NK-92 (cell line): ENCODE data around the gene SLC4A2.
"Not testable (repeated sequence)": the region's sequence is repeated elsewhere in the genome, so short reads cannot be mapped to it uniquely, and the experiment has no call there.

ENCODE experiments used
- DNase-seq: peaks from one replicate; lab custom pipeline; 2025; ENCODE audit not compliant: unreplicated experiment; lab: John Stamatoyannopoulos, UW

Gene SLC4A2

DNA sequence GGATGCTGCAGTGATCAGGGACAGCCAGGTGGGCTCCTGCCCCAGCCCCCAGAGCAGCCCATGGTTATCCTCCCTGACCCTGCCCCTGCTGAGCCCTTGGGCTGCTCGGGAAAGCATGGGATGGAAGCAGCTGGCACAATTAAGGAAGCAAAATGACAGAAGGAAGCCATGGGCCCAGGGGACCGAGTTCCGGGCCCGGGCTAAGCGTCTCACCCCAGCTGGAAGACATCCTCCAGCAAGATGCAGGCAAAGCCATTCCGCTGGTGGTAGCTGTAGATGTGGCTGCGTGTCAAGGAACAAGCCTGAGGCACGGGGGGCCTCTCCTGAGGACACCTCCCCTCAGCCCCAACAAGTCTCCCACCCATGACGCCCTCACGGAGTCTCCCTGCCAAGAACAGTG, 36.2 kb upstream of the SLC4A2 start:
- no peak for DNase-seq

GRCh38 chr7:151024435-151025056, 34.8 kb upstream of the SLC4A2 start, which contains the start of gene ATG9B:
Gene ATG9B (minus strand): TSS chr7:151024494. CDS start chr7:151024423, 71 bp downstream.
- no peak for DNase-seq

- no peak for DNase-seq
These were observed 33.3 kb upstream of the SLC4A2 start for GRCh38 chr7:151025924-151026671.

GRCh38 chr7:151026771-151027727, 32.3 kb upstream of the SLC4A2 start:
- not testable (repeated sequence) for DNase-seq

GRCh38 chr7:151027728-151028130, 31.7 kb upstream of the SLC4A2 start:
- not testable (repeated sequence) for DNase-seq

GRCh38 chr7:151028131-151028947, 31.1 kb upstream of the SLC4A2 start, which contains the start of gene ABCB8:
Gene ABCB8 (plus strand): TSS chr7:151028450. CDS start chr7:151028516, 66 bp downstream.
- peak; percentile 77 for DNase-seq

DNA sequence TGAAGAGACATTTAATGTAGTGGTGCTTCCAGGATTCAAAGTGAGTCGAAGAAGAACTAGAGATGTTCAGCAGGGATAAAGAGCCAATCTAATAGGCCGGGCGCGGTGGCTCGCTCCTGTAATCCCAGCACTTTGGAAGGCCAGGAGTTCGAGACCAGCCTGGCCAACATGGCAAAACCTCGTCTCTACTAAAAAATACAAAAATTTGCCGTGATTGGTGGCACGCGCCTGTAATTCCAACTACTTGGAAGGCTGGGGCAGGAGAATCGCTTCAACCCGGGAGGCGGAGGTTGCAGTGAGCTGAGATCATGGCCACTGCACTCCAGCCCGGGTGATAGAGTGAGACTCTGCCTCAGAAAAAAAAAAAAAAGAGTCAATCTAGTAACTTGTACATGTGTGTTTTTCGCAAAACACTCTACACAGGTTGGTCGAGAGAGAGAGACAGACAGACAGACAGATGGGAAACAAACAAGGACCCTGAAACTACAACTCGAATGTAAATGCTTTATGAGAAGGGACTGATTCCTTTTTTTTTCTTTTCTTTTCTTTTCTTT, 30.4 kb upstream of the SLC4A2 start:
- DNase-seq = no peak

DNA sequence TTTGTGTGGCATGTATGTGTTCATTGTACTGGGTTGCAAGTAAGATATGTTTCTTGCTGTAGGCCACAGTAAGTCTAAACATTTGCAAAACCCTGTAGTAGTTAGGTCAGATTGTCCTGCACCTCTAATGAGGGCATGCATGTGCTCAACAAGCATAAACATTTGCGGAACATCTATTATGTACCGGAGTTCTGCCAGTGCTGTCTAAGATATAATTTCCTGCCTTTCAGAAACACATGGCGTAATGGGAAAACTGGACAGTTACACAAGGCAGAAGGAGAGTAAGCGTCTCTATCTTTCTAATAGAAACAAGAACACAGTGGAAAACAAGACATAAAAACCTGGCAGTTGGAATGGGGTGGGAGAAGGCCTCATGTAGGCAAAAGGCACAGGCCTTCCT, 28.4 kb upstream of the SLC4A2 start:
- no peak for DNase-seq

- no peak for DNase-seq
These were observed 26.2 kb upstream of the SLC4A2 start for GRCh38 chr7:151032936-151033863.

DNA sequence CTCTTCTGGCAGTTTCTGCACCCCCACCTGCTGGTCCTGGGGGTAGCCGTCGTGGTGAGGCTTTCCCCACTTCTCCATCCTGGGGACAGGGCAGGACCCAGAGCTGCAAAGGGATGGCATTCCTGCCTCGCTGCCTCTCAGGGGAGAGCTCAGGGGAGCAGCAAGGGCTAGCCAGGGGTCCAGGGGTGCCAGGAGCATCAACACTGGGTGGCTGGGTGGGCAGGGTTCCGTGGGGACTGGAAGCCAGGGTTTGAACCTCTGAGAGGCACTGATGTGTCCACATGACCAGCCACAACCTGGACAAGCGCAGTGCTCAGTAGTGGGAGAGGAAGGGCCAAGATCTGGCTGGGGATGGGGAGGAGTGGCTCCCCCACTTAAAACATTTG, 25.5 kb upstream of the SLC4A2 start:
- no peak for DNase-seq

DNA sequence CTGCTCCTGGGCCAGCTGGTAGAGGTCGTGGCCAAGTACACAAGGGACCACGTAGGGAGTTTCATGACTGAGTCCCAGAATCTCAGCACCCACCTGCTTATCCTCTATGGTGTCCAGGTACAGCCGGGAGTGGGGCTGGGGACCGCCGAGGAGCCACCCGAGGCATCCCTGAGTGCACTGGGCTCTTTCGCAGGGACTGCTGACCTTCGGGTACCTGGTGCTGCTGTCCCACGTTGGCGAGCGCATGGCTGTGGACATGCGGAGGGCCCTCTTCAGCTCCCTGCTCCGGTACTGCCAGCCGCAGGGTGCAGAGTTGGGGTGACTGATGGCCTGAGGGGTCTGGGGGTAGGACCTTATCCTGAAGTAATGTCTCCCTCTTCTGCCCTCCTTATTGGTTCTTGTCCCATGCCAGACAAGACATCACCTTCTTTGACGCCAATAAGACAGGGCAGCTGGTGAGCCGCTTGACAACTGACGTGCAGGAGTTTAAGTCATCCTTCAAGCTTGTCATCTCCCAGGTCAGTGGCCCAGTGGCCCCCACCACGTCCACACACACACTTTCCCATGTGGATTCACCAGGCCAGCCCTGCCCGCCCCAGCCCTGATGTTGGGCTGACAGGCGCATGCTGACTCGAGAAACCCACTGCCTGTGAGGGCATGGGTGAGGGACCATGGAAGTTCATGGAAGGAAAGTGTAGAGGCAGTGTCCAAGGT, 24.9 kb upstream of the SLC4A2 start:
- no peak for DNase-seq

- no peak for DNase-seq
These were observed 24.2 kb upstream of the SLC4A2 start for GRCh38 chr7:151035026-151035717.

GRCh38 chr7:151035902-151036301, 23.5 kb upstream of the SLC4A2 start:
- DNase-seq = no peak

DNA sequence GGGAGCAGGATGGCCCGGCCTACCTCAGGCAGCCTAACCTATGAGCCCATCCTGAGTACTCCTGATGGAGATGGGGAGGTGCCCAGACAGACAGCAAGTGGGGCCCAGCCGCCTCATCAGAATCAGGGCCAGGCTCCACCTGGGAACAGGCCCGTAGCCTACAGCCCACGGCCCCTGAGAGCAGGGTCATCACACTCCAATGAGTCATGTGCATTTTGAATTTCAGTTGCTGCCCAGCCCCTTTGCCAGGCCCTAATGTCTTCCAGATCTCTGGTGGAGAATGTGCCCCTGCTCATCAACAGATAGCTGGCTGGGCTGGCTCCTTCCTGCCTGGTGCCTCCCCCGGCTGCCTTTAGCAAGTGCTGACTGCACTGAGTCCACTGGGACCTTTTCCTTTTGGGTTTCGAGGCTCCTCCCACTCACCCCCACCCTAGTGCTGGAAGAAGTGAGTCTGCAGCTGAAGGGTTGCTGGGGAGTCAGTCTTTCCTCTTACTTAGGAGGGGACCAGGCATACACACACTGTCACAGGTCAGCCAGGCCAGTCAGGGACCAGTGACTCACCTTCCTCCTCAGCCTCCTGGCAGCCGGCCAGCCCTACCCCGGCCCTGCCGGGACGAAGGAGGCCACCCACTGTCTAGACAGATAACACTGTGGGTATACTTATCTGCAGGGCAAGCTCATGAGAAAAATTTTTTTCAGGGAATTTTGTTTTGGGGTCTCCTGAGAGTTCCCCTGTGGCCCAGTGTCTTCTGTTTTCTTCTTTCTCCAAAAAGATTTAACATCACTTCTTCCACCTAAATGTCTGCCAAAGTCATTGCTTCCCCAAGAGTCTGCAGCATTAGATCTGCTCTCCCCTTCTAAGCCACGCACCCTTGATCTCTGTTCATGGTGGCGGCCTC, 20.2 kb upstream of the SLC4A2 start:
- no peak for DNase-seq

- DNase-seq = no peak
These were observed 19.4 kb upstream of the SLC4A2 start for GRCh38 chr7:151039850-151040548.

DNA sequence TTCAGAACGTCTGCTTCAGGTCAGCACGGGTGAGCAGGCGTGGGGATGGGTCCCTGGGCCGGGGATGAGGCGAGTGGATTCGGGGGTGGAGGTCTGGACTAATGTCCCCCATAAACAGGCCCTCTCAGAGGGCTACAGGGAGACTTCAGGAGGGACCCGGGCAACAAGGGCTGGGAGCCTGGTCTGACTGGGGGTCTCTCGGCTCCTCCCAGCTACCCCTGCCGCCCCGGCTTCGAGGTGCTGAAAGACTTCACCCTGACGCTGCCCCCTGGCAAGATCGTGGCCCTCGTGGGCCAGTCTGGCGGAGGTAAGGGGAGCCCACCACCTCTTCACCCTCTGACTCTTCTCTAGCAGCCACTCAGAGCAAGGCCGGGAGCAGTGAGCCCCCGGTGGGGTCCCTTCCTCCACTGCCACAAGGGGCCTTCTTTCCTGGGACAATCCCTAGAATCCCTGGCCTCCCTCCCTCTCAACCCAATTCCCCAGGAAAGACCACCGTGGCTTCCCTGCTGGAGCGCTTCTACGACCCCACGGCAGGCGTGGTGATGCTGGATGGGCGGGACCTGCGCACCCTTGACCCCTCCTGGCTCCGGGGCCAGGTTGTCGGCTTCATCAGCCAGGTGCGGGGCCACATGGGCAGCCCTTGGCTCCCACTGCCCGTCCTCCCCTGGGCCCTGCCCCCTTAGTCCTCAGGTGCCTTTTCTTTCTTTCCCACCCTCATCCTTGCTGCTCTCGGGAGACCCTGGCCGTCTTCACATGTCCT, 18.6 kb upstream of the SLC4A2 start:
- no peak for DNase-seq
